HG03045 (cell line): ENCODE measurements around the gene SCN1A.

Experiments used
- ATAC-seq: cut with Tn5 transposase; IDR thresholded peaks from one replicate; pipeline ENCODE4 v1.9.1; 2021; ENCODE audit warnings: mild to moderate bottlenecking, moderate library complexity; ENCODE audit not compliant: unreplicated experiment

Gene SCN1A

DNA sequence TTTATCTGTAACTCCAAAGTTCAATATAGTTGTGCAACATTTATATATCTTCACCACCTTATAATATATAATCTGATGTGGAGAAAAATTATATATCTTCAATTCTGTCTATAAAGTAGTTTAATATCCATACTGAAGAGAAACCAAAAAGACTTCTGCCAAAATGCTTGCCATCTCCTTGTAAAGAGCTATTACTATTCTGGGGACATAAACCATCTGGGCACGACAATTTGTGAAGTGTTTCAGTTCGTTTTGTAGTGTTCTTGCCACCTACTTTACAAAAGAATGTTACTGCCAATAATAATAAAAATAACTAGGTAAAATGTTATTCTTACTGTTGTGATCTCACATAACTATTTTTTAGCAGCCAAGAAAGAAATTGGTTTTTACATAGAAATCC lies 45.1 kb downstream of the SCN1A start:
- ATAC-seq: no peak

- no peak for ATAC-seq
These were observed 46.0 kb downstream of the SCN1A start for GRCh38 chr2:166081852-166082251.

DNA sequence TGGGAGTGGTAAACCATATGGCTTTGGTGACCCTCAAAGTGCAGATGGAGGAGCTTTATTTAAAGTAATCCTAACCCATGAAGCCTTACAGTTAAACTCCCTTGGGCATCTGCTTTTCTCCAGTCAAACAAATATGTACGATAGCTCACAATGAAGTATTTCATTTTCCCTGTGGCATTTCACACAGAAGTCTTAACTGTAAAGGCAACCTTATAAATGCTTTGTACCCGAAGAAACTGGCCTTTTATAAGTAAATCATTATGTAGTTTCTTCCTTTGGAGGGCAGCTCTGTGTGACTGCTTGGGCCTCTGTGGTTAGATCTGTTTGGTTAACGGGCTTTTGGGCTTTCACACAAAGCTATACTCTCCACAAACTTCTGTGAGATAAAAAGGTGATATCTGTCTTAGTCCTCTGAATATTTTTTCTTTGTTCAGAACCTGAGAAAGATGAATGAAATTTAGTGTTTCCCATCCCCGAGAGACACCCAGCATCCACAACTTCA lies 46.6 kb downstream of the SCN1A start:
- ATAC-seq: no peak

GRCh38 chr2:166074430-166074829 lies 53.4 kb downstream of the SCN1A start:
- ATAC-seq: no peak

DNA sequence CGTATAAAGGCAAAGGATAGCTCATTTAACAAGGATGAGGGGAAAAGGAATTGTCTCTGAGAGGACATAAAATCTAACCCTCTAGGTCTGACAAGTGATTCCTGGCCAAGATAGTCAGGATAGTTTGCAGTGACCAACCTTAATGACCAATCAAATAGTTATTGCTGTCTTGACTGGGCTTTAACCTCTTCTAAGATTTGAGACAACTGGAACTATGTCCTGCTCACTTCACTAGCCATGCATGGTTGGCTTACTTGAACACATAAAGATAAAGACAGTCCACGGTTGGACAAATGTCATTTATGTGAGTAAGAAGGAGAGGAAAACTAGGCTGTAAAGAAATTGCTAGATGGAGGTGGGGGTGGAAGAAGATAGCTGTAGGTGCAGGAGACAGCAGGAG lies 53.8 kb downstream of the SCN1A start:
- no peak for ATAC-seq

DNA sequence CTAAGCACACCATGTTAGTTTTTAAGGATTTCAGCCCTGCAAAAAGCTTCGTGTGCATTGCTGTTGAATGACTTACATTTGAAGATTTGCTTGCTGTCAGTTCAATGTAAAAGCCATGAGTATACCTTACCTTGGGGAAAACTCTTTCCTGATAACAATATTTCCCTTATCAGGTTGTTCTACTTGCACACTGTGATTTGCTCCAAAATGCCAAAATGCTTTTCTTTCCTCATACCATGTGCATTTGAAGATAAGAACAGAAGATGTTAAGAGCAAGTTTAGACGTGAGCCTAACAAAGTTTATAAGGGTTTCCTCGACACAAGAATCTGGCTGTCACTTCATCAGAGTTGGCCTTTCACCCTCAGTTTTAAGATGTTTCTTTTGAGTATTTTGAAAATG lies 57.6 kb downstream of the SCN1A start:
- ATAC-seq: no peak

DNA sequence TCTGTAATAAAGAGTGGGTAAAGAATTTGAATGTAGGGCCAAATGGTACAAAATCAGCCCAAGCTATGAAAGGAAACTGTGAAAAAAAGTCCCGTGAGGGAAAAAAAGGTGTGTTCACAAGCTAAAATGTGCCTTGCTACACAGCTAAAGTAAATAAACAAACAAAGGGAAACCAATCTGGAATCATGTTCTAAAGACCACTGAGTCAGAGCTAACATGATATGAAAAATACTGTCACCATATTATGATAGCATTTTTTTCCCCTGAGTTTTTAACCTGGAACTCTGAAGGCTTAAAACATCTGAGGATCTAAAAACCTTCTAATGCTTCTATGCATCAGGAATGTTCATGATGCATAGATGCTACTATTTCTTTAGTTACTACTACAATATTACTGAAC lies 58.8 kb downstream of the SCN1A start:
- ATAC-seq: no peak

- ATAC-seq: no peak
These were observed 60.6 kb downstream of the SCN1A start for GRCh38 chr2:166067229-166067628.

- no peak for ATAC-seq
These were observed 67.6 kb downstream of the SCN1A start for GRCh38 chr2:166060191-166060590.

- ATAC-seq: no peak
These were observed 70.3 kb downstream of the SCN1A start for GRCh38 chr2:166057370-166058164.

DNA sequence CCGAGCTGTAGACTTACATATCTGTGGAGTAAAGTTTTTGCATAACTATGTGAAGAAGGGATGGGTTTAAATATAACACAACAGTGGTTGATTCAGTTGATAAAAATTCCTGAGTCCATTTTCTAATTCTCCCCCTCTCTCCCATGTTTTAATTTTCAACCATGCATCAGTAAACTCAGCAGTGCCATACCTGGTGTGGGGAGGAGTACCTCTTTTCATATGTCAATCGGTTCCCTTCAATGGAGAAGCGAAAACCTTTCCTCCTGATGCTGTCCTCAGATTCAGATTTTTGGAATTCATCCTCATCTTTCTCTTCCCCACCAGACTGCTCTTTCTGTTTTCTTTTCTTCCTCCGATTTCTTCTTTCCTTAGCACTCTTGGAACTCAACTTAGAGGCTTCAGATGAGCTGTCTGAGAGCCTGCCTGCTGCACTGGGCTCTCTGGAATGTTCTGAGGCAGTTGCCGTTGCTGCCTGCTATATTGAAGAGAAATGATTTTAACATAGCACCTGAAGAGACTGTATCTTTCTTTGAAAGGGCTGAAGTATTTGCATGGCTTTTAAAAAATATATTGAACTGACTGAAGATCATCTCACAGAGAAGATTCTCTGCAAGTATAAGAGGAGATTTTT lies 82.9 kb downstream of the SCN1A start:
- no peak for ATAC-seq

- ATAC-seq: no peak
These were observed 84.9 kb downstream of the SCN1A start for GRCh38 chr2:166042768-166043390.

DNA sequence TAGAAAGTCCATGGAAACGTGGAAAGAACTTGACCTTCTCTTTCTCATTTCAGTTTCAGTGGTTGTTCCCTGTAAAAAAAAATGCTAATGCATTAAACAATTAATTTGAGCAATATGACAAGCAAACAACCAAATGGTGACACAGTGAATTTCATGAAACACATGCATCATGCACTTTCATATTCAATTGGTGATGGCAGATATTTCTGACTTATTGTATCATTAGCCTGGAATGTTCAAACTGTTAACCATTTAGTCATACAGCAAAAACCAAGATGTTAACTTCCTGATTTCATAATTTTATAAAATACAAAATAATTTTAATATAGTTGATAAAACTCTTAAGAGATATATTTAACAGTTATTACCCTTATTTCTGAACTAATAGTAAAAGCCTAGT lies 85.5 kb downstream of the SCN1A start:
- no peak for ATAC-seq

- no peak for ATAC-seq
These were observed 86.2 kb downstream of the SCN1A start for GRCh38 chr2:166041613-166042012.

DNA sequence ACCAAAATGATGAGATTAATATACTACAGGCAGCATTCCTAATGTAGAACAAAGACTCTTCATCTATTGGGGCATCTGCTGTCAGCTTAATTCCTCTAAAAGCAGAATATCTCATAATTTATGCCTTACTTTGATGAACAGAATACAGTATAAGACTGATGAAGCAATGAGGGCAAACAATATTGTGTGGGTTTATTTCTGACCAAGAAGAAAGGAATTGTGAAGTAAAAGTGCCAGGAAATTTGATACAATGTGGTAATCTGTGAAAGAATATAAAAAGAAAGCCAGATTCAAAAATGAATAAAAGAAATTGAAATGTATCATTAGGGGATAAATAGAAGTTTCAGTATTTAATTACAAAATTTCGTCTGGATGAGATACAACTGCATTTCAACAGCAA lies 95.5 kb downstream of the SCN1A start:
- no peak for ATAC-seq

- no peak for ATAC-seq
These were observed 96.8 kb downstream of the SCN1A start for GRCh38 chr2:166031054-166031453.

- ATAC-seq: no peak
These were observed 102.5 kb downstream of the SCN1A start for GRCh38 chr2:166025313-166025712.

- ATAC-seq: no peak
These were observed 110.6 kb downstream of the SCN1A start for GRCh38 chr2:166017208-166017607.

GRCh38 chr2:166013878-166014277 lies 113.9 kb downstream of the SCN1A start:
- ATAC-seq: no peak

- no peak for ATAC-seq
These were observed 116.2 kb downstream of the SCN1A start for GRCh38 chr2:166011660-166012059.

- no peak for ATAC-seq
These were observed 127.4 kb downstream of the SCN1A start for GRCh38 chr2:166000401-166000800.

DNA sequence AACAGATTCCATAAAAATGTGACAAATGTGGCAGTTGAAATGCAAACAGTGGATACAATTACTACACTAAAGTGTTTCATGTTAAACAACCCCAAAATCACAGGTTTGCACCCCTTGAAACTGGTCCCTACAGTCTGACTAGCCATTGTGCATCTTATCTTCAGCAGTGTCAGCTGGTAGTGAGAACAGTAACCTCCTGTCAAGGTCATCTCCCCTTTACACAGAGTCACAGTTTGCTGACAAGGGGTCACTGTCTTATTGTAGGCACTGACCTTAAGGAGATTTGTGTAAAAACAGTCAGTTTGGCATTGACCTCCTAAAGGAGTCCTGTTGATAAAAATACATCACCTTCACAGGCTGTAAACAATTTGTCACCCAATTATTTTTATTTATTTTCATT lies 137.0 kb downstream of the SCN1A start:
- ATAC-seq: no peak
